ENCODE results near the gene FAM43B.

FAM43B gene

GRCh38 chr1:20594746-20595145, 42.4 kb downstream of the FAM43B start:
- no peak for DNase-seq

DNA sequence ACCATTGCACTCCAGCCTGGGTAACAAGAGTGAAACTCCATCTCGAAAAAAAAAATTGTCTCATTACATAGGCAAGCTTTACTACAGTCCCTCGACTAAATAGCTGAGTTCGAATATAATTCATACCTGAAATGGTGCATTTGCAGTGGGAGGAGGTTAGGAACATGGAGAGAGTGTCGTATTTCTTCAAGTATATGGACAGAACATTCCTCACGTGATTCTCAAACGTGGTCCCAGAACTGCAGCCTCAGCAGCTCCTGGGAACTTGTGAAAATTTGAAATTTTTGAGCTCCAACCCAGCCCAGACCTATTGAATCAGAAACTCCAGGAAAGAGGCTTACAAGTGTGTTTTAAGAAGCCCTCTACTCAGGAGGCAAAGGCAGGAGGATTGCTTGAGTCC, 43.7 kb downstream of the FAM43B start:
- no peak for DNase-seq

DNA sequence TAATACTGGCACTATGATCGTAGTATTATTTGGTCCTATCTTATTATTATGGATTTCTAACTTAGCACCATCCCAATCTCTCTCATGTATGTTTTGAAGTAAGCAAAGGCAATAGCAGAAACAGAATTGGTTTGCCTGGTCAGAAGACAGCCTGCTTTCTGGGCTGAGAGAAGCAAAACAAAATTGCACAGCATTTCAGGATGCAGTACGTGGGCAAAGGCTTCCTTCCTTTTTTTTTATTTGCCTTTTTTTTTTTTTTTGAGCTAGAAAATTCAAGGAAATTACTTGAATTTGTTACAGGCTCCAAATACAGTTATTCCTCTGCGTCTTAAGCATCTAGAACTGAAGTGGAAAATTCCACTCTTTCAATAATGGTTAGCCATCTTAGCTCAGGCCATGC, 45.3 kb downstream of the FAM43B start:
- no peak for DNase-seq

DNA sequence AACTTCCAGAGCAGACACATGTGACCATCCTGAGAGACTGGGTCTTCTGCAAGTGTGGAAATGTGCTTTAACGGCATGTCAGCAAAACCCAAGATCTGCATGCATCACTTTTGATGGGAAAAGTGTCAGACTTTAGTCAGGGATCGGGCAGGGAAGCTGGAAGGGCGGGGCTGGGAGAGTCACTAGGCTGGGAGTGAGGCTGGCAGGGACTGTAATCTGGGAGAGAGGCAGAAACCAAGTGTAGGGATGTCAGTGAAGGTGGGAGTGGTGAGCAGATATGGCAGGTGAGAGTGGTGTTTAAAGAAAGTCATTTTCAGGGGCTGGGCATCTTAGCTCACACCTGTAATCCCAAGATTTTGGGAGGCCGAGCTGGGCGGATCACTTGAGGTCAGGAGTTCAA, 47.8 kb downstream of the FAM43B start:
- DNase-seq, result no peak

DNA sequence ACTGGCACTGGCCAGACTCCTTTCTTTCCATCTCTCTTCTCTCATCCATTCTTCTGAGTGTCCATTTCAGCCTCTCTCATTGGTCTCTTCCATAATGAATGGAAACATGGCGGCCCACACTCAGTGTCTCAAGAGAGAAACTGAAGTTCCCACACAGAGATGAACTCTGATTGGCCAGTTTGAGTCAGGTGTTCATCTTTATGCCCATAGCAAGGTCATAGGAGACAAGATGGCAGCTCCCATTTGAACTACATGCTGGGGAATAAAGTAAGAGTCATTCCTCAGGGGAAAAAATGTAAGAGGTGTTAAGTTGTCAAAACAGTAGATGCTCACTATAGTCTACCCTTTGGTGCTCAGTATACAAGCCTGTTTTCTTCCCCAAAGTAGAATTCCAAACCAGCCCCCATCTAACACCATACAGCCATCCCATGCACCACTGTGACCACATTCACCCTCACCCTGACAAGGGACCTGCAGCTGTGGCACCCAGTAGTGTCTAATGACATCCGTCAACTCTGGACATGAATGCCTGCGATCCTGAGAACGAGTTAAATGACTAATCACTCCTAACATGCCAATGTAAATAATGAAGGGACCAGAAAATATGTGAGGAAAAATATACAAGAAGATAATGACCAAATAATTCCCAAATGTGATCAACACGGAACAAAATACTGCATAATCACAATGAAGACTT, 48.9 kb downstream of the FAM43B start:
- DNase-seq, result no peak

- no peak for DNase-seq
Observed at GRCh38 chr1:20602851-20603450, 50.6 kb downstream of the FAM43B start.

GRCh38 chr1:20603504-20604464, 51.4 kb downstream of the FAM43B start:
- no peak for DNase-seq
